GM21717 (cell line): ENCODE measurements around the gene BCAS3.

Source experiments
- ATAC-seq: cut with Tn5 transposase; IDR thresholded peaks from one replicate; pipeline ENCODE4 v1.9.1; 2021; ENCODE audit warnings: mild to moderate bottlenecking, moderate library complexity; ENCODE audit not compliant: unreplicated experiment

The BCAS3 gene

GRCh38 chr17:61388561-61389356 lies 711.1 kb downstream of the BCAS3 start:
- ATAC-seq: no peak

GRCh38 chr17:61389670-61390478 lies 712.2 kb downstream of the BCAS3 start:
- ATAC-seq: no peak

- ATAC-seq: no peak
These were observed 712.8 kb downstream of the BCAS3 start for GRCh38 chr17:61390479-61390791.

GRCh38 chr17:61391595-61392291 lies 714.1 kb downstream of the BCAS3 start:
- ATAC-seq: no peak

GRCh38 chr17:61392679-61393078 lies 715.0 kb downstream of the BCAS3 start:
- no peak for ATAC-seq

- no peak for ATAC-seq
These were observed 715.9 kb downstream of the BCAS3 start for GRCh38 chr17:61393550-61393903.

DNA sequence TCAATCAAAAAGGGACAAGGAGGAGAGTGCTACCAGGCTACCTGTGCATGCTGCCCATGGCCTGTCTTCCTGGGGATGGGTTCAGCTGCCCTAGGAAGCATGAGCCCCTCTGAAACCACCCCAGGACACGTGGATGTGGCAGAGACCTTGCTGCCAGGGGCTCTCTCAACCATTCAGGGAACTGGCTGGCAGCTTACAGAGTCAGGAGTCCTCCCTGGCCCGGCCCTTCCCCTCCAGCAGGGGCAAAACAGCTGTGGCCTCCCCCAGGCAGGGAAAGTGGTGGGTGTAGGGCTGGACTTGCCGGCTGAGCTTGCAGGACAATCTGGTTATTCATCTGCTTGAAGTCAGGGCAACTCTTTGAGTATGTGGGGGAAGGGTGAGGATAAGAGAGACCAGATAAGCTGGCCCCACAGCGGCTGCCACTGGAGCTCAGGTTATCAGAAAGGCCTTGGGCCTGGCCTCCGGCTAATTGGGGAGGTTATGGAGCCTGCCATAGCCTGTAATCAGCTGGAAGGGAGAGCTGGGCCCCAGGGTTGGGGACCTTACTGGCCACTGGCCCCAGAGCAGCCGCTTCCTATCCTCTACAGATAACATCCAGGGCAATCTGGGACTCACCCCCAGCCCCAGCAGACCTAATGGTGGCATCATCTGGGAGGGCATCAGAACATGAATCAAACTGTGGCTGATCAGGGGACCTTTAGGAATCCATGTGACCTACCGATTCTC lies 716.4 kb downstream of the BCAS3 start:
- no peak for ATAC-seq

DNA sequence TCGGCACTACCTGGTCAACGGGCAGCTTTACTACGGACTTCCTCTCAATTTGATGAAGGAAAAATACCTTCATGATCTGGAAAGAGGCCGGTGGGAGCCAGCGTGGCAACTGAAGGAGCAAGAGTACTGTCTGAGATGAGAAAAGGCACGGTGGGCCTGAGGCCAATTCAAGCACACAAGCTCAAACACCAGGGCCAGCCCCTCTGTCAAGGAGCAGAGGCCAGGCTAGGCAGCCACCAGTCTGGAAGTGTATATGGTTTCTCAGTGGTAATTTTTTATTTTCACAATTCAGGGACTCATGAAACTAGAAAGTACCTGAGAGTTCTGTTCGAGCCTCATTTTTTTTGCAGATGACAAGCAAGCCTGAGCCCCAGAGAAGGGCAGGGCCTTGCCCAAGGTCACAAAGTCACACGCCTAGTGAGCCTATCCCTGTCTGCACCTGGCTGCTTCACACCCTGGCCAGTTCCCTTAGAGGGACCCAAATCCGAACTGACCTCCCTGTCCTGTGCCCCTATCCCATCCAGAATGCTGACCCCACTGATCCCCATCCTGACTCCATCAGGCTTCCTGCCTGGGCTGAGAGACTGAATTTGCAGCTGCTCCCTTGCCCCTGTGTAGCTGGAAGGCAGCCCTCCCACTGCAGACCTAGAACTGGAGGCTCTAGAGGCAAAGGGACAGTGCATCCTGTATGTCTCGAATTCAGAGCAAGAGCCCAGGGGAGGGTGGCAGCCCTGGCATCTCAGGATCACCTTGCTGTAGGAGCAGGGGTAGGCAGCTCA lies 717.2 kb downstream of the BCAS3 start:
- ATAC-seq: no peak

DNA sequence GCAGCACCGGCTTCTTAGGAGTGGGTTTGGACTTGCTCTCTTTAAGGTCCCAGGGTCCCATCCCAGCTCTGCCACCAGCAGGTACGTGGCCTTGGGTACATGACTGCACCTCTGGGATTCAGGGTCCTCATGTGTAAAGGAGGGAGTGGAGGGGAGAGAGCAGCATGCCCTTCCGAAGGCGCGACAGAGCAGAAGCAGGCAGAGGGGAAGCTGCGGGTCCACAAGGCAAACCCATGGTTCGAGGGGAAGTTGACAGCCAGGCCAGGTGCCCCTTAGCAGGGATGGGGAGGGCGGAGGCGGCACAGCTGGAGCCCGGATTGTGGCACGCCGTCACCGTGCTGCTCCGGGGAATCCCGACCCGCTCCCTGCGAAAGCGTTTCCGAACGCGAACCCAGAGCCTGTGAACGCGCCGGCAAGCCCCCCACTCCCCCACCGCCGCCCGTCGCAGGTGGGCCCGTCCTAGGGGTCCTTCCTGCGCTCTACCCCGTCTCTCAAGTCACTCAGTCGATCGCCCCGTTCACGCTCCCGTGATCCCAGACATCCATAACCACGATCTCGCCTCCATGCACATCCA lies 717.8 kb downstream of the BCAS3 start:
- no peak for ATAC-seq

DNA sequence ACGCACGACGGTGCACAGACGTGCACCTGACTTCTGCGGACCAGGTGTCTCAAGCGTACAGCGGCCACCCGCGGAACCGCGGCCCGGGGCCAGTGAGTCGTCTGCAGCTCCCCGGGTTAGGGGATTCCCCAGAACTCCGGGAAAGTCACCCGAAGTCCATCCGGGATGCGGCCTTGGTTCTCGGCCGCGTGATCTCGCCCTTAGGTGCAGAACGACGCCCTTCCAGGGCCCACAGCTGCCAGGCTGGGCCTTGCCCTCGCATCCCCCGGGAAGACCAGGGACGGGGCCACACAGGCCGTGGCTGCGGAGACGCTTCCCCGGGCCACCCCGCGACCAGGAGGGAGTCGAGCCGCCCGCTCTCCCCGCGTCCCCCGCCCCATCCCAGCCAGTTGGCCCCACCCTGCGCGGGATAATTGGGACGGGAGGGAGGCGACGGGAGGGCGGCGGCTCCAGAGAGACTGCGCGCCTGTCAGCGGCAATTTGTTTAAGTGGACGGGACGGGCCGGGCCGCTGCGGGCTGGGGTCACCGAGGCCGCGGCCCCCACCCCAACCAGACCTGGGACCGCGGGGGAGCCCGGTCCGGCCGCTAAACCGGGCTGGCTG lies 718.4 kb downstream of the BCAS3 start:
- no peak for ATAC-seq

DNA sequence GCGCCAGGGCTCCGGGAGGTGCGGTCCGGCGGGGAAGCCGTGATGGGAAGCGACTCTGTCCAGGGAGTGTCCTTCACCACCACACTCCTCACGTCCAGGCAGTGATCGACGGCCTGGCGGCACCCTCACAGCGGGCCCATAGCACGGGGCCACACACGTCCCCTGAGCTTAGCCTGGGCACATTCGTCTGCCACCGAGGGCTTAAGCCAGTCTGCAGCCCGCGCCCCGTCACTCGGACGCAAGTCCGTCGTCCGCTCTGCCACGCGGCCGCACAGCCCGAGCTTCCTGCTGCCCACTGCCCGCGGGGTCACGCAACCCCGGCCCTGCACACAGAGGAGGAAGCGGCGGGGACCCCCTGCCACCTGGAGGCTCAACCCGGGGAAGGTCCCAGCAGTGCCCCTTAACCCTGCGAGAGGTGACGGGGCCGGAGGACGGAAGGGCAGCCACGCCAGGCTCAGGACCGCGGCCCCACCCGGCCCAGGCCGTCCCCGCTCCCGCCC lies 719.0 kb downstream of the BCAS3 start:
- ATAC-seq: no peak

- no peak for ATAC-seq
These were observed 719.6 kb downstream of the BCAS3 start for GRCh38 chr17:61397086-61397842.

DNA sequence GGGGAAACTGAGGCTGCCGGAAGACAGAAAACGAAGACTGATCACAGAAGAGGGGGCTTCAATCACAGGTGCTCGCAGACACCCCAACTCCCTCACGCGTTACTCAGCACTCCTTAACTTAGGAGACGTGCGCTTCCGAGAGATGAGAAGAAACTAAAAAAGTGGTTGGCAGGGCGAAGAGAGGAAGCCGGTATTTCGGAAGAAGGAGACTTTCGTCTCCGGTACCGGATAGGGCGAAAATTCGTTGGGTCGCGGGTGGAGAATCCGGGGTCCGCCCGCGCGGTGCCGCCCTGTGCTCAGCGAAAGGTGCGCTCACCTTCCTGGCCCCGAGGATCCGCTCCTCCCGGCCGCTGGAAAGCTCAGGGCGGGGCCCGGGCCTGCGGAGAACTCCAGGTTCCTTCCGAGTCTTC lies 721.1 kb downstream of the BCAS3 start:
- no peak for ATAC-seq

GRCh38 chr17:61399131-61400065 lies 721.7 kb downstream of the BCAS3 start, which contains the start of gene TBX2:
TSS of gene TBX2 (plus strand) at chr17:61399843. CDS start at chr17:61400177, 334 bp downstream.
- no peak for ATAC-seq

GRCh38 chr17:61400066-61400716 lies 722.5 kb downstream of the BCAS3 start:
- no peak for ATAC-seq

GRCh38 chr17:61400717-61401388 lies 723.2 kb downstream of the BCAS3 start:
- no peak for ATAC-seq
